Measurements from ENCODE around the gene SLC4A1AP.

DNA sequence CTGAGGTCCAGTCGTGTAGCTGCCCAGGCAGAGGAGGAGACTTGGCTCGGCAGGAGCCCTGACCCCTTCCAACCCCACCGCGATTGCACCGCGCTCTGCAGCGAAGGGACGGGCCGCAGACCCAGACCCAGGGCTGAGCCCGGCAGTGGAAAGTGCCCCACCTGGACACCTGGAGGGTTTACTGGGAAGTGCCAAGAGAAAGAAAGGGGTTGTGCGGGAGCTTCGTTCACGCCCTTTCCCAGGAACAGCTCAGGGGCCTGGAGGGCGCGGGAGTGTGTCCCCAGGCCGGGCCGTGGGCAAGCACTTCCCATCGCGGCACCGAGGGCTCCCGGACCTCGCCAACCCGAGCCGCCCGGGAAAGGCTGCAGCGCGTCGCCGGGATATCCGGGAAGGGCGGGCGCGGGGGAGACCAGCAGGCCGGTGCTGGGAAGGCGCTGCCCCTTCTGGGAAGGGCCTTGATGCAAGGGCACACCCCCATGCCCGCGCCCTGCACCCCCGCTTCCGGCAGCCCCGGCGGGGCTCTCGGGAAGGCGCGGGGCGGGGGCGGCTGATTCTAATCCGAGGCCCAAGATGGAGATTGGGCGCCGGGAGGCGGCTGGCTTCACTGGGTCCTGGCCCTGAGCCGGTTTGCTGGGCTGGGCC lies 71.7 kb downstream of the SLC4A1AP start:
- TF ChIP-seq CTCF (IDR thresholded peaks at IDR 0.05; ENCODE audit: insufficient read depth, low read length, poor library complexity, severe bottlenecking) (no peak), EZH2phosphoT487 (conservative IDR thresholded peaks at IDR 0.05; ENCODE audit: low read length) (no peak)
